ENCODE results near the gene MAP3K13.

The MAP3K13 gene

DNA sequence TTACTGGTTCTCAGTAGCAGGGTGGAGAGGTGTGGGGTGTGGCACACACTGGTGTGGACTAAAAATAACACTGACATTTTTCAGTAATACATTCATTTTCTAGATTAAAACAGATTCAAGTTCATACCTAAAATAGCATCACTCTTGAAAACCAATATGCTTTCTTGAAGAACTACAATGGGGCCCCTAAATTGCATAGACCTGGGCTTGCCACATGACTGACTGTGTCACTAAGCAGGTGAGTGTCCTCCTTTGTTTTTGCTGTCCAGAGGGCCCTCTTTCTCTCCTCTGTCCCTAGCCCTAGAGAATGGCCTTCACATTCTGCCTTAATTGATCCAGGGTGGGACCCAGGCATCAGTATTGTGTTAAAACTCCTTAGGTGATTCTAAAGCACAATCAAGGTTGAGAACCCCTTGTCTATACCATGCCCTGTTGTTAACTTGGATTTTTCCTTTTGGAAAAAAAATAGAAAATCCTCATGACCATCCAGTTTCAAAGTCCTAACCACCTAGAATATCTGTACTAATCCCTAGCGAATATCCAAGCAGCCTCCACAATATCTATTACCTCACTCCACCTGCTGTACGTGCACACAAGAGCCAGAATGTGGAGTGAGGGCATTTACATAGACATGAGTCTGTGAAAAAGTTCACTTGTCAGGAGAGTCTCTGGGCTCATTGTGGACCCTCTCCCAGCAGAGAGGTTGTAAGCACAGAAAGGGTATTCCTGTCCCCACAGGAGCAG lies 154.6 kb downstream of the MAP3K13 start:
- DNase-seq: no peak

DNA sequence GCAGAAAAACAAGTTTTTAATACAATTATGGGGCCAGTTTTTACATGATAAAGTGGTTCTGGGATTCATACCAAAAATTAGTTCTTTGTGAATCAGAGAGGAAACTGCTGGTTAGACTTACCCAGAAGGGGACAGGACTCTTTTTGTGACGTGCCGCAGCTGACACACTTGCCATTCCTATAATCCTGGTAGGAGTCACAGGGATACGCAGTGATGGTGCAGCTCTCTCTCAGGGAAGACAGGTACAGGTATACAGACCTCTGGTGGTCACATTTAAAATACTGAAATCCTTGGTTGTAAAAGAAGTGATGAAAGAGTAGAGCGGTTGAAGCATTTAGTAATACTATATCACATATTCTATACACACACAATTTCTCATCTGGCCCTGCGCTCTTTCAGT lies 156.1 kb downstream of the MAP3K13 start:
- no peak for DNase-seq

DNA sequence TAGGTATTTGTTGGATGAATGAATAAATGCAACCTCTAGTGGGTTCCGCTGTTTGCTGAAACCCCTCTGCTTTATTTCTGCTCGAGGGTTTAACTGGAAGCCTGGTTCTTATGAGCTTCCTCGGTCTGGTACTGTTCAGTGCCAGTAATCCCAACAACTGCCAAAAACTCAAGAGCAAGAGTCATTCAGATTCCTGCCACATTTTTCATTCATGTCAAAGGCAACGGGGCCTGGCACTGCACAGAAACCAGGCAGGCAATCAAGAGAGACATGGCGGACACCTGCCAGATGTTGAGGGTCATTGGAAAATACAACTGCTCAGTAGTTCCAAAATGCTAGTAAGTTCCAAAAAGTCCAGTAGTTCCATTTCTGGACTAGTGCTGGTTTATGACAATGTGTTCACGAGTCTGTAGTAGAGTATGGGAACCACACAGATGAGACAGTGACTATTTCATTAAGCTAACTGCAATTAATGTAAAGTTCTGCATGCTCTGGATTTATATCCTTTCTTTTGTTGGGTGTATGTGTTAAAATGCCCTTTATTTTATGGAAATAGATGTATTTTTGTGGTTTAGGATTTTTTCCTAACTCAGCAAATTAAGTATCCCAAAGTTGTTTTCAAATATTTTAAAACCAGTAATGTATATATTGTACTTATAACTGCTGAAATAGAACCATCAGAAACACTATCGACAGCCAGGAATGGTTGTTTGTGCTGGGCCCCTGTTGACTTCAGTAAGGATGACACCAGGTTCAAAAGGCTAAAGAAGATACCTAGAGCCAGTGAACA lies 158.6 kb downstream of the MAP3K13 start:
- no peak for DNase-seq

DNA sequence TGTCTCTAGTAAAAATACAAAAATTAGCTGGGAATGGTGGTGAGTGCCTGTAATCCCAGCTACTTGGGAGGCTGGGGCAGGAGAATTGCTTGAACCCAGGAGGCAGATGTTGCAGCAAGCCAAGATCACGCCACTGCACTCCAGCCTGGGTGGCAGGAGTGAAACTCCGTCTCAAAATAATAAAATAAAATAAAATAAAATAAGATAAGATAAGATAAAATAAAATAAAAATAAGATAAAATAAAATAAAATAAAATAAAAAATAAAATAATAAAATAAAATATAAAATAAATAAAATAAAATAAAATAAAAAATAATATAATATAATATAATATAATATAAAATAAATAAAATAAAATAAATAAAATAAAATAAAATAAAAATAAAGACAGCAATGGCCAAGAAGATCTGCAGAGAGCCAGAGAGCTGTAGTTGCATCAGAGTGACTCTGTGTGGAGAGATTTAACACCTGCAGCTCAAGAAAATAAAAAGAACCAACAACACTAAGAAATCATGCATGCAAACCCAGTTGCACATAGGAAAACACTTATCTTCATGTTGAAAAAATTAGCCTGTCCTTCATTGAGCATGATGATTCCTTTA lies 163.5 kb downstream of the MAP3K13 start:
- no peak for DNase-seq

DNA sequence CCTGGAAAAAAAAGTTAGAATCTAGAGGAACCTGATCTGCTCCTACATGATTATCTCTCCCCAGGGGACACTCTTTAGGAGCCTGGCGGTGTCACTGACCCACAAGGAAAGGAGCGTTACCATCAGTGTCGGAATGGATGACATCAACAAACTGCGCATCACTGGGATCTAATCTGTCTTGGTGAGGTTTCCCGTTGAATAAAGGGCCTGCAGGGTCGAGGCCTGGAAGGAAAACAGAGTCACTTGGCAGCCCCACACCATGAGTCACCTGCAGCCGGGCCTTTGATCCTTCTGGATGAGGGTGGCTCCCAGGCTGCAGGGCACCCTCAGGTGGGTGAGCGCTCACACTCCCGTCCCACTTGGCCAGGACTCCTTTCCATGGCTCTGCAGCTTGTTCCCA lies 164.4 kb downstream of the MAP3K13 start:
- no peak for DNase-seq

DNA sequence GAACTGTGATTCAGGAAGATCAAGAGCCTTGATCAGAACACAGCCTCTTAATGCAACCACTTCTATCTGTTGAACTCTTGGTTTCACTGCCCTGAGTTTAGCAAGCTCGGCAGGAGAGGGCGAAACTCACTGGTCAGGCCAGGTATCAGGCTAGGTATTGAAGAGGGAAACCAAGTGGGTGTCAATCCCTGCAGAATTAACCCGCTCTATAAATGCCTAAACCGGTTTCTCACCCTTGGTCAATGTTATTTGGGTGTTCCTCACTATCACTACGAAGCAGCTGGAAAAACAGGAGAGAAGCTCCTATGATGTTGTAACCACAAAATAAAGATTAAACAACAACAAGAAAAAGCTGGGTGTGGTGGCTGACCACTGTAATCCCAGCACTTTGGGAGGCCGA lies 165.6 kb downstream of the MAP3K13 start:
- no peak for DNase-seq

DNA sequence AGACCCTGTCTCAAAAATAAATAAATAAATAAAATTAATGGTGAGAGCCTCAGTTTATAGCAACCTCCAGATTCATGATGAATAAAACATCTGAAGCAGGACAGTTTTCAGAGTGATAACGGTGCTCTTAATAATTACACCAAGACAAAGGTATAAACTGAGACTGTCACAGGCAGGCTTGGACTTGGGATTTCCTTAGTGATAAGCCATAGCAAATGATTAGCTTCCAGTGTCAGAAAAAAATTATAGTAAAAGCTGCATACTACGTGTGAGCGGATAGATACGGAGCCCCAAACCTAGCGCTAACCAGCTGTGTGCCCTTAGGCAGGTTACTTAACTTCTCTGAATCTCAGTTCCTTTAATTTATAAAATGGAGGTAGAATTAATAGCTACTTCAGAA lies 167.9 kb downstream of the MAP3K13 start:
- no peak for DNase-seq

DNA sequence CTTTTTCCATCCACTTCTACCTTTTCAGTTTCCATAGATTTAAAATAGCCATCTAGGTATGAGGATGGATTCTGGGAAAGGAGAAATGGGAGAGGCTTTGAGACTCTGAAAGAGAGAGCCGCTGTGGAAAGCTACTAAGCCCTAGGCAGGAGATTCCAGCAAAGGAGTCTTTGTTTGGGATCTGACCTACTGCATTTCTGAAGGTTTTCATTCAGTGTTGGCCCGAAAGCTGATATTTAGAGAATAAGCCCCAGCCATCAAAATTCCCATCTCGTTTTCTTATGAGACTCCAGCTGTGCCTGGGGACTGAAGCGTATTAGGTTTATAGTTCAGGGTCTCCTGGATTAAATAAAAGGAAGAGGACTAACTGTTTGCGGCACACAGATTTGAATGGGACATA lies 170.0 kb downstream of the MAP3K13 start:
- no peak for DNase-seq

DNA sequence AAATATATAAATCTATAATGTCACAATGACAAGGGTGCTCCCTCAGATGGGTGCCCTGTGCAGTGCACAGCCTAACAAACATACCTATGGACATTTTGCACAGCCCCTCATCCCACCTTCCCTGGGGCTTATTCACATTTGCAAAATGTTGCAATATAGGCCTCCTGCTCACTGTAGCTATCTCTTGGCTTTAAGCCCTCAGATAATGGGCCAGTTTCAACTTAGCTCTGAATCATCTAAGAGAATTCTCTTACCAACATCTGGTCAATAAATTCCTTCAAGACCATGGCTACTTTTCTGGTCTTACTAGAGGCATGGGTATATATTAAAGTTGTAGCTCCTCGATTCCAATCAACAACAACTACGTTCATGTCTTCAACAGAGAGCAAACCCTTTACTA lies 171.6 kb downstream of the MAP3K13 start:
- no peak for DNase-seq

DNA sequence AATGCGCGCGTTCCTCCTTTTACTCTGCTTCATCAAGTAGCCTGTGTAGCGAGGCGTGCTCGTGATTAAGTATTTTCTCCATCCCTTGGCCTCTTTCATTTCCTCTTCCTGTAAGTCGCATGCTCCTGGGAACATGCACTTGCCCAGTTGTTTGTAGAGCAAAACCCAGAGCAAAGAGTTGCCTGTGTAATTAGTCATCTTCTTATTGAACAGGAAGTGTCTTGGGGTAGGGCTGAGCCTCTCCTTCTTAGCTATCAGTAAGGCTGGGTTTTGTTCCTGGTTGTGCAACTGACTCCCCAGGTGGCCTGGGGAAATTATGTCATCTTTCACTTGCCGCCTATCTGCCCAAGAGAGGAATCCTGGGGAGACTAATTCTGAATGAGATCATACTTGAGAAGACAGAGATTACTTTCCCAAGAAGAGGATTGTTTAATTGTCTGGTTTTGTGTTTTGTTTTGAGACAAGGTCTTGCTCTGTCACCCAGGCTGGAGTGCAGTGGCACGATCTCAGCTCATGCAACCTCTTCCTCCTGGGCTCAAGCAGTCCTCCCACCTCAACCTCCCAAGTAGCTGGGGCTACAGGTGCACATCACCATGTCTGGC lies 174.5 kb downstream of the MAP3K13 start:
- DNase-seq: peak; percentile 95
